H1 (cell line): Measurements from ENCODE around the gene DNAH12. TPM values are rescaled to one million over a fixed set of nuclear protein-coding genes. Genes with fewer than 3 reads are reported as not detected.

Experiments used
- CTCF ChIA-PET: fragments of 300-600 bp; sonication (Branson Sonifier 250); formaldehyde crosslinking; loops from one replicate; lab custom pipeline; 2021; ENCODE audit not compliant: partially characterized antibody; lab: Charles Lee
- POLR2A ChIA-PET: fragments of 300-600 bp; sonication (Branson Sonifier 250); formaldehyde crosslinking; loops from one replicate; lab custom pipeline; 2021; ENCODE audit warnings: inconsistent platforms; ENCODE audit not compliant: partially characterized antibody; lab: Charles Lee
- DNase-seq, 2 experiments: peaks; one replicate each; pipeline versions ENCODE4 v3.0.0 to v3.0.0-alpha.2; 2010 to 2022; ENCODE audit warnings: low spot score in 2 of 2, low read depth in 1 of 2, mixed read lengths in 1 of 2
- FAIRE-seq: peaks from 2 replicates; lab custom pipeline; 2011; peaks lifted over from hg19 to GRCh38; lab: Jason Lieb, UNC
- H2AFZ ChIP-seq: 2 replicates; pipeline ENCODE4 v1.8.1; 2012; ENCODE audit warnings: low read length, inconsistent platforms
- H2AK5ac ChIP-seq: 2 replicates; pipeline ENCODE4 v1.6.1; 2013; ENCODE audit warnings: low read depth, low read length
- H2BK120ac ChIP-seq: replicated peaks from 2 replicates; pipeline ENCODE3; 2013; ENCODE audit warnings: low read depth, low read length, inconsistent platforms
- H2BK12ac ChIP-seq: 2 replicates; pipeline ENCODE4 v1.6.1; 2013; ENCODE audit warnings: low read depth, low read length
- H2BK15ac ChIP-seq: 2 replicates; pipeline ENCODE4 v1.6.1; 2013; ENCODE audit warnings: low read length
- H2BK20ac ChIP-seq: 2 replicates; pipeline ENCODE4 v1.6.1; 2013; ENCODE audit warnings: low read length
- H2BK5ac ChIP-seq: 2 replicates; pipeline ENCODE4 v1.6.1; 2013; ENCODE audit warnings: low read depth, low read length
- H3K14ac ChIP-seq: 2 replicates; pipeline ENCODE4 v1.6.1; 2013; ENCODE audit warnings: inconsistent platforms; ENCODE audit not compliant: insufficient read length
- H3K18ac ChIP-seq: 2 replicates; pipeline ENCODE4 v1.6.1; 2013; ENCODE audit warnings: low read length; ENCODE audit errors: extremely low read depth
- H3K23ac ChIP-seq: 2 replicates; pipeline ENCODE4 v1.6.1; 2013; ENCODE audit warnings: inconsistent platforms; ENCODE audit not compliant: insufficient read length
- H3K23me2 ChIP-seq: 2 replicates; pipeline ENCODE4 v1.6.1; 2013; ENCODE audit warnings: low read depth, low read length
- H3K27ac ChIP-seq: 2 replicates; pipeline ENCODE4 v1.6.1; 2011; ENCODE audit warnings: low read depth, low read length, inconsistent platforms
- H3K27me3 ChIP-seq, 4 experiments: replicated peaks in 1 of 4; 1 replicate in 1 of 4; 2 replicates in 3 of 4; pipeline versions ENCODE4 v1.6.1 to v1.8.1; 2011 to 2013; ENCODE audit warnings: low read length in 3 of 4, mild to moderate bottlenecking in 3 of 4, inconsistent platforms in 2 of 4, mixed read lengths in 2 of 4, moderate library complexity in 1 of 4; ENCODE audit not compliant: control insufficient read depth in 3 of 4, insufficient read depth in 3 of 4; ENCODE audit errors: extremely low read depth in 1 of 4
- H3K36me3 ChIP-seq, 4 experiments: 2 replicates each; pipeline versions ENCODE4 v1.6.1 to v1.8.1; 2011 to 2013; ENCODE audit warnings: mild to moderate bottlenecking in 4 of 4, low read length in 3 of 4, moderate library complexity in 2 of 4, control low read depth in 1 of 4, inconsistent platforms in 1 of 4; ENCODE audit not compliant: insufficient read depth in 4 of 4, control insufficient read depth in 2 of 4
- H3K4ac ChIP-seq: replicated peaks from 2 replicates; pipeline ENCODE3; 2013; ENCODE audit warnings: low read length, low read depth, mixed read lengths, inconsistent platforms; ENCODE audit not compliant: insufficient read length
- H3K4me1 ChIP-seq, 4 experiments: replicated peaks in 1 of 4; 1 replicate in 1 of 4; 2 replicates in 3 of 4; pipeline versions ENCODE4 v1.6.1 to v1.8.1; 2011 to 2013; ENCODE audit warnings: low read length in 3 of 4, inconsistent platforms in 2 of 4, mixed read lengths in 1 of 4; ENCODE audit not compliant: insufficient read depth in 4 of 4, control insufficient read depth in 3 of 4
- H3K4me2 ChIP-seq, 2 experiments: 2 replicates each; pipeline versions ENCODE4 v1.6.1 to v1.8.1; 2011 to 2013; ENCODE audit warnings: low read depth in 2 of 2, low read length in 2 of 2, control low read depth in 1 of 2, inconsistent platforms in 1 of 2, mild to moderate bottlenecking in 1 of 2; ENCODE audit not compliant: insufficient read depth in 1 of 2
- H3K4me3 ChIP-seq, 4 experiments: fragments of 200-600, 300-600 bp in 1 of 4; sonication (generic), shearing (Covaris generic), sonication (Bioruptor Twin) in 1 of 4; 2 replicates each; pipeline versions ENCODE4 v1.5.1 to v1.8.1; 2011 to 2016; ENCODE audit warnings: low read length in 4 of 4, low read depth in 3 of 4, control low read depth in 2 of 4, inconsistent platforms in 2 of 4, mild to moderate bottlenecking in 2 of 4, mixed read lengths in 1 of 4, moderate library complexity in 1 of 4; ENCODE audit not compliant: insufficient read depth in 2 of 4; ENCODE audit errors: extremely low read depth in 1 of 4
- H3K56ac ChIP-seq: replicated peaks from 2 replicates; pipeline ENCODE3; 2013; ENCODE audit warnings: low read depth, mild to moderate bottlenecking, mixed read lengths, low read length, inconsistent platforms; ENCODE audit not compliant: insufficient read length
- H3K79me1 ChIP-seq: 2 replicates; pipeline ENCODE4 v1.6.1; 2013; ENCODE audit warnings: low read depth, low read length, control low read depth
- H3K79me2 ChIP-seq, 2 experiments: 2 replicates each; pipeline versions ENCODE4 v1.6.1 to v1.8.1; 2012 to 2013; ENCODE audit warnings: low read length in 2 of 2, mild to moderate bottlenecking in 2 of 2, inconsistent platforms in 1 of 2; ENCODE audit not compliant: insufficient read depth in 2 of 2, control insufficient read depth in 1 of 2
- H3K9ac ChIP-seq, 4 experiments: replicated peaks in 1 of 4; 1 replicate in 1 of 4; 2 replicates in 3 of 4; pipeline versions ENCODE4 v1.6.1 to v1.8.1; 2011 to 2013; ENCODE audit warnings: low read depth in 3 of 4, low read length in 3 of 4, control low read depth in 2 of 4, mild to moderate bottlenecking in 2 of 4, moderate library complexity in 2 of 4, inconsistent platforms in 1 of 4; ENCODE audit errors: extremely low read depth in 1 of 4
- H3K9me3 ChIP-seq, 2 experiments: 2 replicates each; pipeline versions ENCODE4 v1.6.1 to v1.8.1; 2012 to 2013; ENCODE audit warnings: mild to moderate bottlenecking in 2 of 2, moderate library complexity in 2 of 2, control low read depth in 1 of 2, inconsistent platforms in 1 of 2, low read depth in 1 of 2, low read length in 1 of 2, mixed read lengths in 1 of 2; ENCODE audit not compliant: insufficient read depth in 2 of 2
- H4K20me1 ChIP-seq, 2 experiments: replicated peaks in 1 of 2; 2 replicates each; pipeline versions ENCODE3 to v1.8.1; 2011 to 2013; ENCODE audit warnings: inconsistent platforms in 2 of 2, low read length in 2 of 2, mild to moderate bottlenecking in 1 of 2; ENCODE audit not compliant: insufficient read depth in 2 of 2, control insufficient read depth in 1 of 2
- H4K5ac ChIP-seq: 2 replicates; pipeline ENCODE4 v1.6.1; 2013; ENCODE audit warnings: low read length, low read depth, mixed read lengths, inconsistent platforms; ENCODE audit not compliant: insufficient read length
- H4K8ac ChIP-seq: 2 replicates; pipeline ENCODE4 v1.8.0; 2013; ENCODE audit warnings: mild to moderate bottlenecking, moderate library complexity, low read length, inconsistent platforms; ENCODE audit not compliant: insufficient read depth; ENCODE audit errors: extremely low read depth
- H4K91ac ChIP-seq: replicated peaks from 2 replicates; pipeline ENCODE3; 2013; ENCODE audit warnings: low read length, mixed read lengths, inconsistent platforms; ENCODE audit not compliant: insufficient read length
- E2F6 ChIP-seq: IDR thresholded peaks from 2 replicates; pipeline ENCODE4 v1.6.1; 2012; ENCODE audit warnings: inconsistent platforms
- EP300 ChIP-seq, 2 experiments: IDR thresholded peaks; 1 replicate in 1 of 2; 2 replicates in 1 of 2; pipeline ENCODE4 v1.6.1; 2011 to 2012; ENCODE audit warnings: low read depth in 2 of 2, low read length in 2 of 2, mild to moderate bottlenecking in 2 of 2, borderline replicate concordance in 1 of 2, inconsistent platforms in 1 of 2, moderate library complexity in 1 of 2
- FOSL1 ChIP-seq: IDR thresholded peaks from 2 replicates; pipeline ENCODE4 v1.6.1; 2011; ENCODE audit warnings: mild to moderate bottlenecking, low read depth, low read length, moderate library complexity; ENCODE audit not compliant: insufficient read depth
- PHF8 ChIP-seq: fragments of 200-600 bp; sonication (generic); conservative IDR thresholded peaks from 2 replicates; pipeline ENCODE4 v1.7.1; 2012; ENCODE audit warnings: low read depth, mild to moderate bottlenecking, inconsistent platforms, low read length, moderate library complexity
- RAD21 ChIP-seq, 2 experiments: IDR thresholded peaks in 1 of 2; conservative IDR thresholded peaks in 1 of 2; 2 replicates each; pipeline ENCODE4 v1.6.1; 2011; ENCODE audit warnings: low read depth in 2 of 2, low read length in 2 of 2, improper control_type of control experiment in 1 of 2, inconsistent platforms in 1 of 2, mild to moderate bottlenecking in 1 of 2, moderate library complexity in 1 of 2
- RFX5 ChIP-seq: IDR thresholded peaks from 2 replicates; pipeline ENCODE4 v1.6.1; 2011; ENCODE audit warnings: low read depth, low read length, improper control_type of control experiment, borderline replicate concordance
- SIRT6 ChIP-seq: IDR thresholded peaks from one replicate; pipeline ENCODE4 v1.7.1; 2012; ENCODE audit warnings: low read length, inconsistent platforms
- SIX5 ChIP-seq: IDR thresholded peaks from 2 replicates; pipeline ENCODE4 v1.6.1; 2011; ENCODE audit warnings: mild to moderate bottlenecking, low read depth, low read length
- TAF1 ChIP-seq: IDR thresholded peaks from 2 replicates; pipeline ENCODE4 v1.6.1; 2011; ENCODE audit warnings: mild to moderate bottlenecking, low read depth, low read length
- TCF12 ChIP-seq: IDR thresholded peaks from 2 replicates; pipeline ENCODE4 v1.6.1; 2011; ENCODE audit warnings: low read depth, mild to moderate bottlenecking, low read length
- TEAD4 ChIP-seq: IDR thresholded peaks from 2 replicates; pipeline ENCODE4 v1.6.1; 2012; ENCODE audit warnings: low read depth, low read length, inconsistent platforms, mixed read lengths
- WGBS, 2 experiments: shearing (Covaris generic) in 1 of 2; methylation state at CpG; one replicate each; pipeline versions ENCODE4 v1.1.6 to v1.1.7; 2013 to 2015; ENCODE audit warnings: low lambda C conversion rate in 2 of 2, mixed read lengths in 2 of 2, inconsistent platforms in 1 of 2, low coverage in 1 of 2, missing lambda C conversion rate in 1 of 2; ENCODE audit not compliant: insufficient replicate concordance in 2 of 2, insufficient coverage in 1 of 2, insufficient read length in 1 of 2; ENCODE audit errors: extremely low coverage in 1 of 2, missing lambda C conversion rate in 1 of 2; 5-methylcytosine and 5-hydroxymethylcytosine counted together
- polyA plus RNA-seq, 7 experiments: library from polyadenylated mRNA; depleted of rRNA in 3 of 7; stranded (reverse) in 5 of 7; unstranded in 2 of 7; fragments of >200 nt in 5 of 7; fragments of 200-250 nt in 2 of 7; gene quantifications; 1 replicate in 5 of 7; 2 replicates in 1 of 7; 4 replicates in 1 of 7; pipeline versions ENCODE4 v1.2.1 to v1.2.3, GENCODE V29; 2011 to 2013; ENCODE audit warnings: missing spikeins in 2 of 7, mixed read lengths in 2 of 7
- total RNA-seq: library from RNA; stranded (reverse); fragmentation: NEBNext Ultra II Directional; extraction: Animal tissue kit (Norgen Biotek cat#: 25700); gene quantifications from 2 replicates; pipeline ENCODE4 v1.2.1, GENCODE V29; 2021

The DNAH12 gene
- total and polyA plus RNA-seq, 2 of the 8 experiments (the other 6 are each of a cell fraction or from before 2014, with no cell fraction given): not detected

GRCh38 chr3:57397175-57398026 lies 146.7 kb downstream of the DNAH12 start:
- Histone ChIP-seq H2AK5ac (no peak overlapping the region), H3K9ac (no peak overlapping the region), H3K27ac (no peak overlapping the region), H3K14ac (no peak overlapping the region), H4K20me1 (no peaks in the 10 kb centered on the region), H2BK5ac (no peak overlapping the region), H3K18ac (no peak overlapping the region), H3K23ac (no peak overlapping the region), H3K23me2 (no peaks in the 10 kb centered on the region), H2BK20ac (0 out of 2 replicates have a peak overlapping the region, but pooled peaks have one; percentile 34), H3K4ac (no peak overlapping the region), H3K36me3 (no peaks in the 10 kb centered on the region), H2BK120ac (no peak overlapping the region), H2BK12ac (no peak overlapping the region), H4K8ac (no peak overlapping the region; the same call in 1 of the 2 replicates), H3K4me3 (no peak overlapping the region), H3K79me2 (no peaks in the 10 kb centered on the region), H2AFZ (peak overlapping the region; percentile 97), H3K79me1 (no peaks in the 10 kb centered on the region), H4K91ac (no peak overlapping the region), H3K4me1 (no peaks in the 10 kb centered on the region), H2BK15ac (no peak overlapping the region), H3K56ac (no peak overlapping the region), H4K5ac (no peak overlapping the region), H3K27me3 (no peaks in the 10 kb centered on the region), H3K9me3 (no peaks in the 10 kb centered on the region), H3K4me2 (no peak overlapping the region)
- DNase-seq (peak; percentile 39 to 64), FAIRE-seq (no peak)
- 24% methylated on average over 3 of the region's 3 CpGs; no CpG with 5 or more reads in 1 of the 2 experiments for WGBS, 2 experiments
- ChIA-PET POLR2A (interaction anchor here (0.6 kb wide), 1 partner anchor 170 kb away, joined by 3 read pairs; the partner anchor contains the start of gene APPL1), CTCF (interaction anchor here (0.5 to 6.4 kb wide), 37 partner anchors 8 to 458 kb away, joined by 3 to 56 read pairs (median 4); partner anchors contain the start of gene ASB14)
- no peak for TF ChIP-seq SIRT6
- no peak for TF ChIP-seq FOSL1
- no peak for TF ChIP-seq RFX5
- peak; percentile 87 to 91 for TF ChIP-seq RAD21 (IDR thresholded peaks at IDR 0.05 in 1 of 2, conservative IDR thresholded peaks at IDR 0.05 in 1 of 2; ENCODE audit: low read depth in 2 of 2, low read length in 2 of 2)
- TF ChIP-seq EP300 (IDR thresholded peaks at IDR 0.05; ENCODE audit: borderline replicate concordance in 1 of 2, low read depth in 2 of 2, low read length in 2 of 2): no peak
- no peak for TF ChIP-seq TAF1
- TF ChIP-seq TCF12: no peak
- no peak for TF ChIP-seq SIX5
- no peak for TF ChIP-seq E2F6
- TF ChIP-seq PHF8: no peak
- no peak for TF ChIP-seq TEAD4
